Renal pelvis (tissue), 4 donors: ENCODE measurements around the gene PRR12. TPM values are rescaled to one million over a fixed set of nuclear protein-coding genes. Genes with fewer than 3 reads are reported as not detected.
A peak's percentile ranks its signal among the peaks of the same experiment; 100 is the strongest.

ENCODE experiments used
- DNase-seq: peaks from one replicate; pipeline ENCODE4 v3.0.0-alpha.2; 2013
- polyA plus RNA-seq, 3 donors: library from polyadenylated mRNA; unstranded; fragments of 120-200 nt; gene quantifications; one replicate each; pipeline ENCODE4 v1.2.1, GENCODE V29; 2013; ENCODE audit not compliant: insufficient read length in 3 of 3

Gene PRR12
- polyA plus RNA-seq, 3 donors = 24.2 to 34.2 (median 29.2) TPM

- DNase-seq = peak; percentile 99
Measured at GRCh38 chr19:49641688-49642491, 50.9 kb downstream of the PRR12 start, which contains the start of gene SCAF1. TSS of gene SCAF1 (plus strand) at chr19:49642209. CDS start at chr19:49645027, 2,818 bp downstream.

DNA sequence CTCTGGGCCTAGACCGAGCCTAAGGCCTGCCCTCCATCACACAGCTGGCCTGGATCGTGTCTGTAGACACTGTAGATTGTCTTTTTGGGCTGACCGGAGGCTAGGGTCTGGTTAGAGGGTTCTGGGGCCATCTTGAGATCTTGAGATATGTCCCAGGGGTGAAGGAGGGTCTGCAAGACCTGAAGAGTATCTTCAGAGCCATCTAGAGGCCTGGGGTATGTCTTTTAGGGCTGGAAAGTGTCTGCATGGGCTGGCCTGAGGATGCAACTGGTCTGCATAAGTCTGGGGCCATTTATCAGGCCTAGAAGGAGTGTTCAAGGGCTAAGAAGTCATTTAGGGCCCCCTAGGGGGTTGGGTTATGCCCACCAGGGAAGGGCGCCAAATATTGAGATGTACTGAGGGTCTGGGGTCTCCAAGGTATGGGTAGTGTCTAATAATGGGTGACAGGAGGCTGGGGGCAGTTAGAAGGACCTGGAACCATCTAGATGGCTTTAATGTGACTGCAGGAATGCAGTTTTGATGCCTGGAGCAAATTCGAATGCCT is 51.6 kb downstream of the PRR12 start:
- DNase-seq = no peak

- no peak for DNase-seq
Measured at GRCh38 chr19:49643466-49643865, 52.5 kb downstream of the PRR12 start.

DNA sequence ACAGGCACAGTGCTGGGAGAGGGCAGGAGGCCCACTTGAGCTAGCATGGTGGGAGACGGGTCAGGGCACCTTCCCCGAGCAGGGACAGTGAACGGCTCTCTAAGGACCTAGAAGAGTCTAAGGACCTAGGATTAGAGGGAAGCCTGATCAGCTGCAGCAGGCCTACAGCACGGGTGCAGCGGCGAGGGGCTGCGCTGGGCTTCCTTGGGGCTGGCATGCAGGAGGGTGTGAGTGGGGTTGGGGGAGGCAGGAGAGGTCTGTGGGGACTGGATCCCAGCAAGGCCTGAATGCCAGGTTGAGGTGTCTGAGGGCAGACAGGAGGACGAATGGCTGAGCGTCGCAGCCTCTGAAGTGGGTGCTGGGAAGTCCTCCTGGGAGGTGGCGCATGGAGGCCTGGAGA is 54.6 kb downstream of the PRR12 start:
- DNase-seq = no peak

DNA sequence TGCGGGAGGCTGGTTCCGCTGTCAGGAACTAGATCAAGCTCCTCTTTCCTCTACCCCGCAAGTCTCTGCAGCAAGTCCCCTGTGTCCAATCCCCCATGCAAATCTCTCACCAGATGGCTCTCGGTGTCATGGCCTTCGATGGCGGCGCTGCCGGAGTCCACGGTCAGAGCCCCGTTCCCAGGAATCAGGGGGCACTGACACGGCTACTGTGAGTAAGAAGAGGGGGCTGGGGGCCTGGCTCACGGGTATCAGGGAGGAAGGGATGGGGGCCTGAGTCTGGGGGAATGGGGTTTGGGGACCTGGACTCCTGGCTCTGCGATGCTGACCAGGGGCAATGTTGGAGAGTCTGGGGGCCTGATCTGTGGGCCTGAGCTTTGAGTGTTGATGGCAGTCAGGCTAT is 55.0 kb downstream of the PRR12 start:
- DNase-seq = no peak

DNA sequence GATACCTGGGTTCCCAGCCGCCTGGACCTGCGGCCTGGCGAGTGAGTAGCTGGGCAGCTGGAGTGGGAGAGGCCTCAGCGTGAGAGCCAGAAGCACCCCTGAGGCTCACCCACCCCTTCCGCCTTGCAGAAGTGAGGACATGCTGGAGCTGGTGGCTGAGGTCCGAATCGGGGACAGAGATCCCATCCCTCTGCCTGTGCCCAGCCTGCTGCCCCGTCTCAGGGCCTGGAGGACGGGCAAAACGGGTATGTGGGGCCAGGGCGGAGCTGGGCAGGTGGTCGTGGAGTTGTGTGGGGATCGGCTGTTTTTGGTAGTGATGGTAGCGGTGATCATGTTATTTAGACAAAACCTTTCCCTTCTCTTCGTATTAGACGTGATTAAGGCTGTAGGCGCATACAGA is 55.6 kb downstream of the PRR12 start:
- DNase-seq = no peak

- DNase-seq = no peak
Measured at GRCh38 chr19:49651029-49651819, 60.2 kb downstream of the PRR12 start.

GRCh38 chr19:49651820-49652550 is 61.0 kb downstream of the PRR12 start:
- DNase-seq = no peak

DNA sequence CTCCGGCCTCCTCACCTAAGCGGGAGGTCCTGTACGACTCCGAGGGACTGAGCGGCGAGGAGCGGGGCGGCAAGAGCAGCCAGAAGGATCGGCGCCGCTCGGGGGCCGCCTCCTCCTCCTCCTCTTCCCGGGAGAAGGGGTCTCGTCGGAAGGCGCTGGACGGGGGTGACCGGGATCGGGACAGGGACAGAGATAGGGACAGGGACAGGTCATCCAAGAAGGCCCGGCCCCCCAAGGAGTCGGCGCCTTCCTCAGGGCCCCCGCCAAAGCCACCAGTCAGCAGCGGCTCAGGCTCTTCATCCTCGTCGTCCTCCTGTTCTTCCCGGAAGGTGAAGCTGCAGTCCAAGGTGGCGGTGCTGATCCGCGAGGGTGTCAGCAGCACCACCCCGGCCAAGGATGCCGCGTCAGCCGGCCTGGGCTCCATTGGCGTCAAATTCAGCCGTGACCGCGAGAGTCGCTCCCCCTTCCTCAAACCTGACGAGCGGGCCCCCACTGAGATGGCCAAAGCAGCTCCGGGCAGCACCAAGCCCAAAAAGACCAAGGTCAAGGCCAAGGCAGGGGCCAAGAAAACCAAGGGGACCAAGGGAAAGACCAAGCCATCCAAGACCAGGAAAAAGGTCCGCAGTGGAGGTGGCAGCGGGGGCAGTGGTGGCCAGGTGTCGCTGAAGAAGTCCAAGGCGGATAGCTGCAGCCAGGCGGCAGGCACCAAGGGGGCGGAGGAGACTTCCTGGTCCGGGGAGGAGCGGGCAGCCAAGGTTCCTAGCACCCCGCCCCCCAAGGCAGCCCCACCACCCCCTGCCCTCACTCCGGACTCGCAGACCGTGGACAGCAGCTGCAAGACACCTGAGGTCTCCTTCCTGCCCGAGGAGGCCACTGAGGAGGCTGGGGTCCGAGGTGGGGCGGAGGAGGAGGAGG is 61.8 kb downstream of the PRR12 start:
- DNase-seq = no peak

GRCh38 chr19:49653466-49653806 is 62.5 kb downstream of the PRR12 start:
- DNase-seq = no peak

GRCh38 chr19:49654581-49654980 is 63.6 kb downstream of the PRR12 start:
- no peak for DNase-seq

DNA sequence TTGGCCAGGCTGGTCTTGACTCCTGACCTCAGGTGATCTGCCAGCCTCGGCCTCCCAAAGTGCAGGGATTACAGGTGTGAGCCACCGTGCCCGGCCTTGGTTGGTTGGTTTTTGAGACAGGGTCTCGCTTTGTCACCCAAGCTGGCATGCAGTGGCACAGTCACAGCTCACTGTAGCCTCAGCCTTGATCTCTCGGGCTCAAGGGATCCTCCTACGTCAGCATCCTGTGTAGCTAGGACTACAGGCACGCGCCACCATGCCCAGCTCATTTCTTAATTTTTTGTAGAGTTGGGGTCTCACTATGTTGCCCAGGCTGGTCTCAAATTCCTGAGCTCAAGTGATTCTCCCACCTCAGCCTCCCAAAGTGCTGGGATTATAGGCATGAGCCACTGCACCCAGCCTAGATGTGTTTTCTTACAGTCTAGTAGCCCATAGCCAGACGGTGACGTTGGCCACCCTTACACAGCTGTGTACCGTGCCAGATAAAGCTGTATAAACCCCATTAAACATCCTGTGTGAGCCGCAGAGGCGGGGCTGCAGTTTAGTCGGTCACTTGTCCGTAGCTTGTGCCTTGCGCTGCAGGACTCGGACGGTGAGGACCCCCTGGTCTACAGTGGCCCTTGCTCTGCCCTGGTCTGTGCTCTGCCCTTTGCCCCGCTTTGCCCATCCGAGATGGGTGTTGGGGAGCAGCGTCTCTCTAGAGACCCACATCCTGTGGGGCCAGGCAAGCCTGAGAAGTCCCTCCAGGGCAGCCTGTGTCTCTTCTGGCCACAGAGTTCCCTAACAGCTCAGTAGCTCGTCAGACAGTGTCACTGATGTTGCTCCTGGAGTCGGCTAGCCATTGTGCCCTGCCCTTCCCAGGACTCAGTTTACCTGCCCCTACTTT is 64.8 kb downstream of the PRR12 start:
- DNase-seq = no peak

- no peak for DNase-seq
Measured at GRCh38 chr19:49656456-49657109, 65.6 kb downstream of the PRR12 start.

DNA sequence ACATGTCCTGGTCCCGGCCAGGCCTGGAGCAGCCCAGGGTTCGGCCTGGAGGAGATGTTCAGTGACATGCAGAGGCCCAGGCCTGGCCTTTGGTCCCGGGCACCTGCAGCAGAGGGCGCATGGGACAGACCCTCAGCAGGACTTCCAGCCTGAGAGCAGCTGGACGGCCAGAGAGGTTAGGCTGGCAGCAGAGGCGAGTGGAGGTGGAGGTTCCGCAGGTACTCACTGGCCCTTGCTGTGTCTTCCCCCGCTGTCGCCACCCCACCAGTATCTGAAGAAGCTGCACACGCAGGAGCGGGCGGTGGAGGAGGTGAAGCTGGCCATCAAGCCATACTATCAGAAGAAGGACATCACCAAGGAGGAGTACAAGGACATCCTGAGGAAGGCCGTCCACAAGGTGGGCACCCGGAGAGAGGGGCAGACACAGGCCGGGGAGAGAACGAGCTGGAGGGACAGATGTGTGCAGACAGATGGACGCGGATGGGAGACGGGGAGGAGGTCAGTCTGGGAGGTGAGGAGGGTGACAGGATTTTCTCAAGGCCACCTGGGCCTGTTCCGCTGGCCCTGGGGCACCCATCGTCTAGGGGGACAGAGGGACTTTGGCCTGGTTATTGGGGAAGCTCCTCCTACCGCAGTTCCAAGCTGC is 66.6 kb downstream of the PRR12 start:
- no peak for DNase-seq

DNA sequence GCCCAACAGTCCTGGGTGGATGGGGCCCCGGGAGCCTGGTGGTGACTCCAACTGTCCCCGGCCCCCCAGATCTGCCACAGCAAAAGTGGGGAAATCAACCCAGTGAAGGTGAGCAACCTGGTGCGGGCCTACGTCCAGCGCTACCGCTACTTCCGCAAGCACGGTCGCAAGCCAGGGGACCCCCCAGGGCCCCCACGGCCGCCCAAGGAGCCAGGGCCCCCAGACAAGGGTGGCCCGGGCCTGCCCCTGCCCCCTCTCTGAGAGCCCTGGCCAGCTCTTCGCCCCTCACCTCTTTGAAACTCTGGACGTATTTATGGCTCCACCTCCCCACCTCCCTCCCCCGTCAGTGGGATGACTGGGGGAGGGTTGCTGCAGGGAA is 67.1 kb downstream of the PRR12 start:
- DNase-seq = no peak

DNA sequence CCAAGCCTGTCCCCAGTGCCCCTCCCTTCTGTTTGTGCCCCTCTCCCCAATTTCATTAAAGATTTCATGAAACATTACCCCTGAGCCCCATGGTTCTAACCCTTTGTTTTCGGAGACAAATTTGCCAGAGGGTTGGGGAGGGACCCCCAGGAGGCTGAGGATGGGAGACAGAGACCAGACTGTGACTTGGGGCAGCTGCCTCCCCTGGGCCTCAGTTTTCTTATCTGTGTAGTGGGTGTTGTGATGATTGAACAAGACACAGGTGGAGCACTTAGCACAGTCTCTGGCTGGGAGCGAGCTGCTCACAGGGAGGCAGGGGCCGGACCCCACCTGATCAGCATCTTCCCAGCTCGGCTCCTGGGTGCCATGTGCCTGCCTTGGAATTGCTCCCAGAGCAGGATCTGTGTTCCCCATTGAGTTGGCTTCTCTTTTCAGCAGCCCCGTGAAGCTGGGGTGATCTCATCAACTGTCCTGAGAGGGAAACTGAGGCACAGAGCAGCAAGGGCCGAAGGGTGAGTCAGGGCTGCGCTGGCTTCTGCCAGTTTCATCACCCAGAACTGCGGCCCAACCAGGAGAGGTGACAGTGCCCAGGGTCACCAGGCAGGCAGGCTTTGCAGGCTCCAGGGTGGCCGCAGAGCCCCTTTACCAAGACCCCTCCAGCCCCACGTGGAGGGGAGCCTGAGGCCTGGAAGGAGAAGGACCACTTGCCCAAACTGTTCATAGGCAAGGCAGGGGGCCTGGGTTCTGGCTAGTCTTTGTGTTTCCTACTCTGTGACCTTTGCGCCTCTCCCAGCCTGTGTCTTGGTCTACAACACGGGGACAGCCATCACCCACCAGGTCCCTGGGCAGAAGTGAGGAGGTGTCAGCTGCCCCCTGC is 67.8 kb downstream of the PRR12 start:
- DNase-seq = no peak

DNA sequence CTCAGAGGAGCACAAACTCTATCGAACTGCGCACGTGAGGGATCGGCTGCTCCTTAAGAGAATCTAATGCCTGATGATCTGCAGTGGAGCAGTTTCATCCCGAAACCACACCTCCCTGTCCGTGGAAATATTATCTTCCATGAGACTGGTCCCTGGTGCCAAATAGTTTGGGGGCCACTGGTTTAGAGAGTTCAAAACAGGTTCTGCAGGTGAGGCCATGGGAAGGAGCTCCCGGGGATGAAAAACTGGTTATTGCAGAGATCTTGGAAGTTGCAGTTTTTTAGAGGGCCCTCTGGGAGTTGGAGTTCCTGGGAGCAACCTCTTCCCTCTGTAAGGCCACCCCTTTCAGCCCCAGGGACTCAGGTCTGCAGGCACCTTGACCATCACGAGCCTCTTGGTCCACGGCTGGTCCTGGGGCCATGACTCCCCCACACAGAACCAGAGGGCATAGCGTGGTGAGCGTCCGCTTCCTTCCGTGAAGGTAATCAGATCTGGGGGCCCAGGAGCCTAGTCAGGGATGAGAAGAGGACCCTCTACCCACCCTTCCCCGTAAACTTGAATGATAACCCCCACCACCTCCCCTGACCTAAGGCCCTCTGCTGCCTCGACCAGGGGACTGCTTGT is 69.5 kb downstream of the PRR12 start:
- no peak for DNase-seq

DNA sequence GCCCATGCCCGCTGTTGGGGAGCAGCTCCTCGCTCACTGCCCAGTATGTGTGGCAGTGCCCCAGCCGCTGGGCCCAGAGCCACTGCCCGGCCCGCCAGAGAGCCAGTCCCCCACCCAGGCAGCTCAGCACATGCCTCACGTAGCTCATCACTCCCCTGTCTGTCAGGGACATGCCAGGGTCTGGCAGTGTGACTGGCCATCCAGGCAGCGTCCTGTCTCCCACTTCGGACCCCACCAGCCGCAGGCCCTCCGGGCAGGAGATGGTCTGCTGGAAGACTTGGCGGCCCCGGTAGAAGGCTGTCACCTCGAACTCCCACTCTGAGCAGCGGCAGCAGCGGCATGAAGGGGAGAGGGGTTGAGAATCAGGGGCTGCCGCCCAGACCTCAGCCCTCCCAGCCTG is 71.0 kb downstream of the PRR12 start:
- DNase-seq = no peak
